Osteoblast (primary cell): ENCODE results near the gene ASIC4. TPM values are rescaled to one million over a fixed set of nuclear protein-coding genes. Genes with fewer than 3 reads are reported as not detected.
A peak's percentile ranks its signal among the peaks of the same experiment; 100 is the strongest.

Source experiments
- DNase-seq: peaks from one replicate; pipeline ENCODE4 v3.0.0; 2011; ENCODE audit warnings: low spot score, mixed read lengths; ENCODE audit not compliant: insufficient read length; ENCODE audit errors: missing footprints
- H2AFZ ChIP-seq: 2 replicates; pipeline ENCODE4 v1.6.0; 2011; ENCODE audit warnings: mild to moderate bottlenecking, low read length
- H3K27ac ChIP-seq: 2 replicates; pipeline ENCODE4 v1.5.1; 2011; ENCODE audit warnings: mild to moderate bottlenecking, low read depth, low read length, moderate library complexity
- H3K27me3 ChIP-seq: 2 replicates; pipeline ENCODE4 v1.6.0; 2012; ENCODE audit warnings: mild to moderate bottlenecking, control low read depth, inconsistent platforms, low read length, moderate library complexity; ENCODE audit not compliant: insufficient read depth
- H3K36me3 ChIP-seq: 2 replicates; pipeline ENCODE4 v1.5.1; 2011; ENCODE audit warnings: mild to moderate bottlenecking, low read length, control low read depth, moderate library complexity; ENCODE audit not compliant: insufficient read depth
- H3K4me1 ChIP-seq: 2 replicates; pipeline ENCODE4 v1.5.1; 2011; ENCODE audit warnings: mild to moderate bottlenecking, low read length, control low read depth, moderate library complexity; ENCODE audit not compliant: insufficient read depth
- H3K4me2 ChIP-seq: 2 replicates; pipeline ENCODE4 v1.6.0; 2011; ENCODE audit warnings: mild to moderate bottlenecking, low read length; ENCODE audit not compliant: insufficient read depth
- H3K4me3 ChIP-seq: fragments of 200-600 bp; sonication (generic); 3 replicates; pipeline ENCODE4 v1.5.1; 2012; ENCODE audit warnings: mild to moderate bottlenecking, low read length, inconsistent platforms; ENCODE audit not compliant: insufficient read depth
- H3K79me2 ChIP-seq: 2 replicates; pipeline ENCODE4 v1.6.0; 2012; ENCODE audit warnings: mild to moderate bottlenecking, low read length, control low read depth, inconsistent platforms; ENCODE audit not compliant: insufficient read depth
- H3K9me3 ChIP-seq: 2 replicates; pipeline ENCODE4 v1.5.1; 2011; ENCODE audit warnings: low read depth, low read length, control low read depth
- H4K20me1 ChIP-seq: 2 replicates; pipeline ENCODE4 v1.6.0; 2012; ENCODE audit warnings: mild to moderate bottlenecking, low read length, control low read depth; ENCODE audit not compliant: insufficient read depth
- CTCF ChIP-seq: IDR thresholded peaks from 2 replicates; pipeline ENCODE4 v1.5.1; 2011; ENCODE audit warnings: mild to moderate bottlenecking, low read depth, low read length, moderate library complexity; ENCODE audit errors: extremely low read depth
- total RNA-seq: library from RNA; depleted of rRNA; stranded (reverse); fragments of >200 nt; gene quantifications from 2 replicates; pipeline ENCODE4 v1.2.3, GENCODE V29; 2012

The ASIC4 gene
- total RNA-seq, 1 donor, result not detected

DNA sequence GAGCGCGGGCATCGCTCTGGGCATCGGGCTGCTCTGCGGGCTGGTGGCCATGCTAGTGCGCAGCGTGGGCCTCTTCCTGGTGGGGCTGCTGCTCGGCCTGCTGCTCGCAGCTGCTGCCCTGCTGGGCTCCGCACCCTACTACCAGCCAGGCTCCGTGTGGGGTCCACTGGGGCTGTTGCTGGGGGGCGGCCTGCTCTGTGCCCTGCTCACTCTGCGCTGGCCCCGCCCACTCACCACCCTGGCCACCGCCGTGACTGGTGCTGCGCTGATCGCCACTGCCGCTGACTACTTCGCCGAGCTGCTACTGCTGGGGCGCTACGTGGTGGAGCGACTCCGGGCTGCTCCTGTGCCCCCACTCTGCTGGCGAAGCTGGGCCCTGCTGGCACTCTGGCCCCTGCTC, 33.3 kb downstream of the ASIC4 start:
- Histone ChIP-seq H3K27me3 (no peaks in the 10 kb centered on the region), H3K4me3 (no peak overlapping the region), H3K4me2 (no peak overlapping the region), H3K27ac (no peak overlapping the region), H3K4me1 (peaks cover 12% of the 10 kb centered on the region), H3K9me3 (no peaks in the 10 kb centered on the region), H3K79me2 (peaks cover 1% of the 10 kb centered on the region), H2AFZ (no peak overlapping the region), H3K36me3 (no peaks in the 10 kb centered on the region), H4K20me1 (peaks cover 9% of the 10 kb centered on the region)
- TF ChIP-seq CTCF, result no peak
- no peak for DNase-seq

GRCh38 chr2:219548990-219549389, 34.7 kb downstream of the ASIC4 start:
- H3K27ac ChIP-seq, result no peak overlapping the region

DNA sequence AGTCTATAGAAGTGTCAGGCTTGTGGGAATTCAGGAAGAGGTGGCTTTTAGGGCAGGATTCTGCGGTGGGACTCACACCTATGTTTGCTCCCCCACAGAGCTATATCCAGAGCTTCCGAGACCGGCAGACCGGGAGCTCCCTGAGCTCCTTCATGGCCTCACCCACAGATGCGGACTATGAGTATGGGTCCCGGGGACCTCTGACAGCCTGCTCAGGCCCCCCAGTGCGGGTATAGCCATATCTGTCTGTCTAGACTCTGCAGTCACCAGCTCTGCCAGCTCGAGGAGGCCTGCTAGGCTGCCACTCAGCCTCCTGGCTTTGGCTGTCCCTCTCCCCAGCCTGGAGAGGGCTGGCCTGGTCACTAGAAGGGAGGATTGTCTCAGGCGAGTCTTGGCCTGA, 35.3 kb downstream of the ASIC4 start:
- H3K4me2 ChIP-seq, result no peak overlapping the region
- H4K20me1 ChIP-seq, result peaks cover 3% of the 10 kb centered on the region
- no peak overlapping the region for H3K27ac ChIP-seq
- H2AFZ ChIP-seq, result no peak overlapping the region
- no peak overlapping the region for H3K4me3 ChIP-seq
- H3K9me3 ChIP-seq, result no peaks in the 10 kb centered on the region
- no peaks in the 10 kb centered on the region for H3K79me2 ChIP-seq
- no peak for DNase-seq
- no peak for TF ChIP-seq CTCF
- peaks cover 2% of the 10 kb centered on the region for H3K27me3 ChIP-seq
- H3K36me3 ChIP-seq, result no peaks in the 10 kb centered on the region
- H3K4me1 ChIP-seq, result peaks cover 13% of the 10 kb centered on the region

More at GRCh38 chr2:219548990-219549389, 34.7 kb downstream of the ASIC4 start:
- Histone ChIP-seq H3K36me3 (no peaks in the 10 kb centered on the region), H2AFZ (no peak overlapping the region), H3K9me3 (no peaks in the 10 kb centered on the region), H3K4me2 (no peak overlapping the region), H3K79me2 (no peaks in the 10 kb centered on the region), H3K4me3 (no peak overlapping the region), H3K27me3 (peaks cover 2% of the 10 kb centered on the region), H4K20me1 (peaks cover 8% of the 10 kb centered on the region), H3K4me1 (peaks cover 16% of the 10 kb centered on the region)
- DNase-seq, result no peak
- no peak for TF ChIP-seq CTCF

DNA sequence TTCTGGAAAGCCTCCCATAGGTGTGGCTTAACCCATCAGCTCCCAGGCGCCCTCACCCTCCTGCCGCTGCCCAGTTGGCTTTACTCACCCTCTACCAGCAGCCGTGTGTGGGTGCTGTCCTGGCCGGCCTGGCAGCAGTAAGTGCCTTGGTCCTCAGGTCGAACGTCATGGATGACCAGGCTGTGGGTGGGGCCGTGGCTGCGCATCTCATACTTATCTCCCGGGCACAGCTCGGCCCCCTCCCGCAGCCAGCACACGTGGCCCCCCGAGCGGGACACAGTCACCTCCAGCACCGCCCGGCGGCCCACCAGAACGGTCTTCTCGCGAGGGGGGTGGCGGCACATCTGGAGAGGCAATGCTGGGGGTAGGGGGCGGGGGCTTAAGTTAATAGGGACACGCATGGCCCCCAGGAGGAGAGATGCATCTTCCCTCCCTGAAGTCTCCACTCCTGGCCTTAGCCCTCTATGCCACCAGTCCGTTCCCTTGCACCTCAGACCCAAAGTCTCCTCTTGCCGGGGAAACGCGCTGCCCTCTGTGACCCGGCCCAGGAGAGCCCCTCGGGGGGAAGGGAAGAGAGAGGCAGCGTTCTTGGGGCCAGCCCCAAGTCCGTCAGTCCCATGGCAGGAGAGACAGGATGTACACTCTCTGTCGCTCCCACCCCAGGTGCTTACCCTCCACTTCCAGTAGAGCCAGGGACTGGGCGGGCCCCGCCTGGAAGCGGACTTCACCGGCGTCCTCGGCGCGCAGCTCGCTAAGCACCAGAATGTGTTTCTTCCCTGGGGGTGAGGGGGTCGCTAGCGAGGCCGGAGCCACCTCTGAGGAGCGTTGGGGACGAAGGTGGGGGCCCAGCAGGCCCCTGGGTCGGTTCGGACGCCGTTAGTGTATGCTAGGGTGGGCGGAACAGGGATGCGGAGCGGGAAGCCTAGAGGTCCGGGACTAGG, 37.4 kb downstream of the ASIC4 start:
- Histone ChIP-seq H3K27ac (peak overlapping the region; percentile 45), H3K79me2 (no peaks in the 10 kb centered on the region), H3K4me1 (peaks cover 13% of the 10 kb centered on the region), H4K20me1 (peaks cover 2% of the 10 kb centered on the region), H3K27me3 (peaks cover 2% of the 10 kb centered on the region), H3K4me3 (peak overlapping the region; percentile 76), H3K4me2 (peak overlapping the region; percentile 88), H3K9me3 (no peaks in the 10 kb centered on the region), H2AFZ (peak overlapping the region; percentile 85), H3K36me3 (no peaks in the 10 kb centered on the region)
- DNase-seq, result peak; percentile 95
- no peak for TF ChIP-seq CTCF
